Endothelial cell (in vitro differentiated cells): ENCODE results near the gene HEXB. TPM values are rescaled to one million over a fixed set of nuclear protein-coding genes. Genes with fewer than 3 reads are reported as not detected.

Experiments used
- DNase-seq: peaks from one replicate; pipeline ENCODE4 v3.0.0; 2021; ENCODE audit warnings: low spot score
- H3K27ac Mint-ChIP-seq: one replicate; pipeline ENCODE4 v1.8.0; 2021; ENCODE audit warnings: mixed read lengths, inconsistent platforms; ENCODE audit not compliant: unreplicated experiment
- H3K27me3 Mint-ChIP-seq: one replicate; pipeline ENCODE4 v1.8.0; 2021; ENCODE audit warnings: mild to moderate bottlenecking, moderate library complexity, mixed read lengths, inconsistent platforms; ENCODE audit not compliant: unreplicated experiment
- H3K36me3 Mint-ChIP-seq: one replicate; pipeline ENCODE4 v1.8.0; 2021; ENCODE audit warnings: mild to moderate bottlenecking, low read depth, mixed read lengths, inconsistent platforms; ENCODE audit not compliant: unreplicated experiment
- H3K4me1 Mint-ChIP-seq: one replicate; pipeline ENCODE4 v1.8.0; 2021; ENCODE audit warnings: mild to moderate bottlenecking, mixed read lengths, inconsistent platforms; ENCODE audit not compliant: unreplicated experiment
- H3K4me3 Mint-ChIP-seq: one replicate; pipeline ENCODE4 v1.8.0; 2021; ENCODE audit warnings: mild to moderate bottlenecking, mixed read lengths, inconsistent platforms; ENCODE audit not compliant: unreplicated experiment
- H3K9me3 Mint-ChIP-seq: one replicate; pipeline ENCODE4 v1.8.0; 2021; ENCODE audit warnings: mixed read lengths, inconsistent platforms; ENCODE audit not compliant: unreplicated experiment
- CTCF ChIP-seq: fragments of 200-600 bp; sonication (generic); IDR thresholded peaks from one replicate; pipeline ENCODE4 v1.5.0; 2021; ENCODE audit warnings: antibody characterized with exemption; ENCODE audit not compliant: unreplicated experiment
- total RNA-seq: library from RNA; stranded (reverse); fragmentation: NEBNext Ultra II Directional; extraction: Animal tissue kit (Norgen Biotek cat#: 25700); gene quantifications from one replicate; pipeline ENCODE4 v1.2.1, GENCODE V29; 2021; ENCODE audit not compliant: unreplicated experiment

HEXB gene
- total RNA-seq, 1 donor from 2014 or later, result 79.4 TPM

- H3K36me3 Mint-ChIP-seq, result no peaks in the 10 kb centered on the region
- H3K9me3 Mint-ChIP-seq, result no peaks in the 10 kb centered on the region
- peaks cover 11% of the 10 kb centered on the region for H3K4me1 Mint-ChIP-seq
- no peak for TF ChIP-seq CTCF
- no peak overlapping the region for H3K27ac Mint-ChIP-seq
- H3K27me3 Mint-ChIP-seq, result no peaks in the 10 kb centered on the region
- no peak overlapping the region for H3K4me3 Mint-ChIP-seq
- no peak for DNase-seq
Observed at GRCh38 chr5:74649421-74649973, 35.5 kb upstream of the HEXB start.

GRCh38 chr5:74651710-74652109 is 33.3 kb upstream of the HEXB start:
- DNase-seq, result no peak
- H3K4me1 Mint-ChIP-seq, result peaks cover 9% of the 10 kb centered on the region
- no peaks in the 10 kb centered on the region for H3K9me3 Mint-ChIP-seq
- H3K36me3 Mint-ChIP-seq, result no peaks in the 10 kb centered on the region
- no peak overlapping the region for H3K4me3 Mint-ChIP-seq
- no peaks in the 10 kb centered on the region for H3K27me3 Mint-ChIP-seq
- no peak overlapping the region for H3K27ac Mint-ChIP-seq
- TF ChIP-seq CTCF, result no peak

- Mint-ChIP-seq H3K4me1 (peaks cover 7% of the 10 kb centered on the region), H3K4me3 (no peak overlapping the region), H3K36me3 (no peaks in the 10 kb centered on the region), H3K27me3 (no peaks in the 10 kb centered on the region), H3K9me3 (no peaks in the 10 kb centered on the region), H3K27ac (no peak overlapping the region)
- TF ChIP-seq CTCF, result no peak
- no peak for DNase-seq
Observed at GRCh38 chr5:74652576-74652975, 32.5 kb upstream of the HEXB start.

- no peaks in the 10 kb centered on the region for H3K9me3 Mint-ChIP-seq
- no peak for DNase-seq
- H3K4me3 Mint-ChIP-seq, result no peak overlapping the region
- H3K4me1 Mint-ChIP-seq, result peaks cover 7% of the 10 kb centered on the region
- H3K27me3 Mint-ChIP-seq, result no peaks in the 10 kb centered on the region
- TF ChIP-seq CTCF, result no peak
- H3K36me3 Mint-ChIP-seq, result no peaks in the 10 kb centered on the region
- no peak overlapping the region for H3K27ac Mint-ChIP-seq
Observed at GRCh38 chr5:74653991-74654390, 31.0 kb upstream of the HEXB start.

- H3K4me3 Mint-ChIP-seq, result no peak overlapping the region
- no peak for TF ChIP-seq CTCF
- H3K4me1 Mint-ChIP-seq, result peaks cover 7% of the 10 kb centered on the region
- no peak for DNase-seq
- no peaks in the 10 kb centered on the region for H3K36me3 Mint-ChIP-seq
- H3K27ac Mint-ChIP-seq, result no peak overlapping the region
- no peaks in the 10 kb centered on the region for H3K27me3 Mint-ChIP-seq
- no peaks in the 10 kb centered on the region for H3K9me3 Mint-ChIP-seq
Observed at GRCh38 chr5:74655206-74655605, 29.8 kb upstream of the HEXB start.
